UCSD-AML1 (cell line): ENCODE measurements around the gene CEP131.
A peak's percentile ranks its signal among the peaks of the same experiment; 100 is the strongest.

Experiments
- DNase-seq: peaks from one replicate; lab custom pipeline; 2025; ENCODE audit not compliant: unreplicated experiment; lab: John Stamatoyannopoulos, UW

CEP131 gene

GRCh38 chr17:81222906-81223761 lies at the start of gene CEP131:
CEP131 (minus strand) TSS chr17:81222965; CDS start chr17:81220056, 2,909 bp downstream.
- peak; percentile 99 for DNase-seq

- no peak for DNase-seq
These were observed 48.5 kb upstream of the CEP131 start for GRCh38 chr17:81271226-81271625.

- peak; percentile 23 for DNase-seq
These were observed 47.5 kb upstream of the CEP131 start for GRCh38 chr17:81270279-81270678.

GRCh38 chr17:81267390-81268067 lies 44.8 kb upstream of the CEP131 start:
- DNase-seq = no peak

GRCh38 chr17:81265576-81265975 lies 42.8 kb upstream of the CEP131 start:
- DNase-seq = no peak

GRCh38 chr17:81264640-81265039 lies 41.9 kb upstream of the CEP131 start:
- no peak for DNase-seq

GRCh38 chr17:81263371-81264181 lies 40.8 kb upstream of the CEP131 start:
- no peak for DNase-seq

GRCh38 chr17:81261582-81262336 lies 39.0 kb upstream of the CEP131 start:
- no peak for DNase-seq

- DNase-seq = no peak
These were observed 38.3 kb upstream of the CEP131 start for GRCh38 chr17:81261096-81261495.

- DNase-seq = no peak
These were observed 37.9 kb upstream of the CEP131 start for GRCh38 chr17:81260641-81261040.

- DNase-seq = no peak
These were observed 37.4 kb upstream of the CEP131 start for GRCh38 chr17:81260171-81260570.

- DNase-seq = no peak
These were observed 36.4 kb upstream of the CEP131 start for GRCh38 chr17:81259058-81259605.

- DNase-seq = no peak
These were observed 35.5 kb upstream of the CEP131 start for GRCh38 chr17:81258292-81258691.

GRCh38 chr17:81257533-81257932 lies 34.8 kb upstream of the CEP131 start:
- DNase-seq = no peak

- no peak for DNase-seq
These were observed 33.9 kb upstream of the CEP131 start for GRCh38 chr17:81256616-81257015.

- peak; percentile 20 for DNase-seq
These were observed 32.4 kb upstream of the CEP131 start for GRCh38 chr17:81254955-81255717.

- DNase-seq = peak; percentile 25
These were observed 30.8 kb upstream of the CEP131 start for GRCh38 chr17:81253358-81254131.

GRCh38 chr17:81252987-81253329 lies 30.2 kb upstream of the CEP131 start:
- DNase-seq = no peak
